ENCODE results near the gene NRP2.

NRP2 gene

GRCh38 chr2:205734436-205735037 is 52.2 kb downstream of the NRP2 start:
- DNase-seq, result no peak

GRCh38 chr2:205738117-205738968 is 56.0 kb downstream of the NRP2 start:
- no peak for DNase-seq

DNA sequence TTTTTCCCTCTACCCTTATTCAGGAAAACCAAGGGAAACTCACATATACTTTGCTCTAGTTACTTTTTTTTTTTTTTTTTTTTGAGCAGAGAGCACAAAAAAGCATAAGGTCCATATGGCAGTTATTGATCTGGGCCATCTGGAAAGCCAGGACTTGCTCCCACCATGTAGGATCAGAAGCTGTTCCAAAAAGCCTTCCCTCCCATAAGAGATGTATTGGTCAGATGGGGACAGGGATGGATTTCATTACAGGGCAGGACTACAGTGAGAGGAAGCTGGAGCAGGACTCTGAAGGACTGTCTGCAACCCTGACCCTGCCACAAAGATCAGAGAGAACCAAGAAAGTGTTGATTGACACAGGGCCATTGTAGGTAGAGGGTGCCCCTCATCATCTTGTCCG is 57.3 kb downstream of the NRP2 start:
- DNase-seq, result no peak

GRCh38 chr2:205740381-205740780 is 58.1 kb downstream of the NRP2 start:
- no peak for DNase-seq

GRCh38 chr2:205741256-205741978 is 59.1 kb downstream of the NRP2 start:
- no peak for DNase-seq

DNA sequence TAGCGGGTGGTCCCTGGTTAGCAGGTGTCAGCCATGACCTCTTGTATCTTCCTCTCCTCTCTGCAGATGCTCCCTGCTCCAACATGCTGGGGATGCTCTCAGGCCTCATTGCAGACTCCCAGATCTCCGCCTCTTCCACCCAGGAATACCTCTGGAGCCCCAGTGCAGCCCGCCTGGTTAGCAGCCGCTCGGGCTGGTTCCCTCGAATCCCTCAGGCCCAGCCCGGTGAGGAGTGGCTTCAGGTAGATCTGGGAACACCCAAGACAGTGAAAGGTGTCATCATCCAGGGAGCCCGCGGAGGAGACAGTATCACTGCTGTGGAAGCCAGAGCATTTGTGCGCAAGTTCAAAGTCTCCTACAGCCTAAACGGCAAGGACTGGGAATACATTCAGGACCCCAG is 60.8 kb downstream of the NRP2 start:
- DNase-seq, result no peak

DNA sequence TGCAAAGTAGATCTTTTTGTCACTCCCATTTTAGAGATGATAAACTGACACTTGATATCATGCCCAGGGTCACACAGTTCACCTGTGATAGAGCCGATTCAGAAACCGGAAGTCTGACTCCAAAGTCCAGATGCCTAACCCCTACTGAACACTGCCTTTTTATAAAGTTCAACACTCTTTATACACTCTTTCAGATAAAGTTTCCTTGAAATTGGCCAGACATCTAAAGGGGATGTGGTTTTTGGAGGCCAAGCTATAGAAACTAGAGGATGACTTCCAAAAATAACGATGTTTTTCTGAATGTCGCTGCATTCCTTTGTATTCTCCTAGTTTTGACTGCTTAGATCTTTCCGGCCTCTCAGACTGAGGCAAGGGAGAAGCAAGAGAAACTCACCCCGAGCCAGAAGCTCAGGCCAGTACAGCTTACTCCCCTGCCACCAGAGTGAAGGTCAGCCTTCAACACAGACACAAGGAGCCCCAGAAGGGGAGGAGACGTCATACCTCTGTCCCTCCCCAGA is 61.8 kb downstream of the NRP2 start:
- no peak for DNase-seq

DNA sequence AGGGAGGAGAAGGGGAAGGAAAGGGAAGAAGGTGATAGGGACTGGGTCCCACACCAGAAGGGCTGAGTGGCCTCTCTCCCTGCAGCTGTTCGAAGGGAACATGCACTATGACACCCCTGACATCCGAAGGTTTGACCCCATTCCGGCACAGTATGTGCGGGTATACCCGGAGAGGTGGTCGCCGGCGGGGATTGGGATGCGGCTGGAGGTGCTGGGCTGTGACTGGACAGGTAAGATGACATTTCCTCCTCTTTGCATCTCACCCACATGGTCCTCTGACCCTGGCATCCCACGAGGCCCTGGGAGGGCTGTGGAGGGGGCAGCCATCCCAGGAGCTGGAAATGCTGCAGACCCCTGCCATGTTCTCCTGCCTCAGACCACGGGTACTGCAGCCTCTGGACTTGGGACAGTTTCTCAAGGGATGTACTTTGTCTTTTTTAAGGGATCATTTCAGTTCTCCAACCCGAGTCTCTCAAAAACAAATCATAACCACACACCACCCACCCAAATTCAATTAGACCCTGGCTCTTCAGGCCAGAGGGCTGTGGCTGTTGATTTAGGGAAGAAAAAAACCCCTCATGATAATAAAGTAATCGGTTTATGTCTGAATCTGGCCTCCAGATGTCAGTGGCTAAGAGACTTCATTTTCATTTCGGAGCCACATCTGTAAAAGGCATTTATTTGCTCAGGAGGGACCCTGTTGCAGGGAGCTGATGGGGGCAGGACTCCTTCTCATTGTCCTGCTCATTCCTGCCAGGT is 63.5 kb downstream of the NRP2 start:
- no peak for DNase-seq

- no peak for DNase-seq
Observed at GRCh38 chr2:205746420-205746785, 64.1 kb downstream of the NRP2 start.

GRCh38 chr2:205747829-205748386 is 65.6 kb downstream of the NRP2 start:
- no peak for DNase-seq

- no peak for DNase-seq
Observed at GRCh38 chr2:205748639-205749038, 66.3 kb downstream of the NRP2 start.

DNA sequence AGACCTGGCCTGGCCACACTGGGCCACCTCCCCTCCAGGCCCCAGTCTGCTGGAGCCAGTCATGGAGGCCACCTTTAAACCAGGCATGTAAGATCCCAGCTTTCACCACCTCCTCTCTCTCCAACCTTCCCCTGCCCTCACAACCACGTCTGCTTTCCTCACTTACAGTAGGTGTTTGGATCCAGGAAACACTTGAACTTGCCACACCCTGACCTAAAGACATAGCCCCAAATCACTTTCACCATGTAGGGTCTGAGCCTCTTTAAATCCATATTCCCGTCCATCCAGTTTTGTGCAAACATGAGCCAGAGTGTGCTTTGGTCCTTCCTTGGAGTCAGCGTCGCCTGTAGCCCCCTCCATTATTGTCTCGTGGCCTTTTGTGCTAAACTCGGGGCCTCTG is 66.8 kb downstream of the NRP2 start:
- no peak for DNase-seq

DNA sequence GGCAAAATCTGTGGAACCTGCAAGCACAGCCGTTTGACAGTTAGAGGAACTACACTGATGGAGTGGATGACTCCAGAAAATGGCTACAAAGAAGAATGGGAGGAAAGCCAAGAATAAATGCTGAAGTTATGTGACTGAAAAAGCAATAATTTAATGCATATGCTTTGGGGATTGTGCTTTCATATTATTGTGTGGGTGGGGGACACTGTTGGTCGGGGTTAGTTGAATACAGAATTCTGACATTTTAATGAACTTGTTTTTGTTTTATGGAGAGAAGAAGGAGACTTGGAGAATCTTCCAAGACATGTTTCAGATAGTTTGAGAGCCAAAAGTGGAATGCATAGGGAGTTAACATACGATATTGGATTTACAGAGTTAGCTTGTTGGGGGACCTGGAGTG is 68.5 kb downstream of the NRP2 start:
- no peak for DNase-seq

DNA sequence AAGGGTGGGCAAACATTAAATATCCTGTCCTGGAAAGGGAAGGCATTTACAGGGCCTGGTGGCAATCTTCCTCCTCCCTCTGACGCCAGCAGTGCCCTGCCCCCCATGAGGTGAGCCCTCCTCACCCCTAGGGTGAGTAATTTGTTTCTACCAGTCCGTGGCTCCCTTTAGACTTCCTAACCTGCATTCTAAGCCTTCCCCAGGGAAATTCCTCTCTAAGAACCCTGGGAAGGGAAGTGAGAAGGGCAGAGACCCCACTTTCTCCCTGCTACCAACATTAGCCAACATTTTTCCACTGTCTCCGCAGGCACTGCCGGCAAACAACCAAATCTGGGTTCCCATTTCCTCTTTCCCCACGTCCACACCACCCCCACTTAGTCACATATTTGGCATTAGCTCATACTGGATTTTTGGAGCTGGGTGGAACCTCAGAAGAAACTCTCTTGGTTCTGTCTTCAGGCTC is 69.3 kb downstream of the NRP2 start:
- no peak for DNase-seq

DNA sequence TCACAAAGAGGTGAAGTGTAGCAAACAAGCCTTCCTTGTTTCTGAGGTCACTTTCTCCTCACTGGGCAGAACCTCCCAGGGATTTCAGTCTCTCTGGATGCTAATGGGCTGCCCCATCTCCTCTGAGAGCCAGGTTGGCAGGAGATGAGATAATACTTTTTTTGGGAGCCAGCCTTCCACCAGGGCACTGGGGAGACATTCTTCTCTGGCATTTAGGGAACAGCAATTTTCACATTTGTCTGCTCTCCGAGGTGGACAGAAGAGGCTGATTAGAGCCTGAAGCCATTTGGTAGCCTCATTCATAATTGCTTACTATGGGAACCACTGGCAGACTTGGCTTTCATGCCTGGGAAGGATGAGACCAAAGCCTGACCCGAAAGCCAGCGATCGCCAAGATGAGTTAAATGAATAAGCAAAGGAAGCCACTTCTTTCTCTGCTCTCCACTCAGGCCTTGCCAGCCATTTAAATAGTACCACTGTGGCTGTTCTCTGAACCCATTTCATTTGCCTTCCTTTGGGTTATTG is 70.1 kb downstream of the NRP2 start:
- no peak for DNase-seq

- DNase-seq, result no peak
Observed at GRCh38 chr2:205752924-205753323, 70.6 kb downstream of the NRP2 start.

GRCh38 chr2:205754285-205754923 is 72.1 kb downstream of the NRP2 start:
- no peak for DNase-seq

DNA sequence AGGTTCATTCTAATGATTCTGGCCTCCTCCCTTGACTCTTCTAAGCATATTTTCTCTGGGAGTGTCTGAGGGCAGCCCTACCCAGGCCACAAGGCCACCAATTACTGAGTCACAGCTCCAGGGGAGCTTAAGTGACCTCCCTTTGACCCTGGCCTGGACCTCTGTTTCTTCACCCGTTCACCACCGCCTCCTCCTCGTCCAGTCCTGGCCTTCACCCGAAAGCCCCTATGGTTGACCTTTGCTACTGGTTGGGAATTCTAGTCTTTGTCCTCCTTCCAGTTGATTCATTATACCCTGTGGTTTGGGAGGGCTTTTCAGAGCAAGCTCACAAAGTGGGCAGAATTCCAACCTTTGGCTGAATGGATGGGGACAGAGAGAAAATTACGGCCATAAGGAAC is 72.6 kb downstream of the NRP2 start:
- no peak for DNase-seq

DNA sequence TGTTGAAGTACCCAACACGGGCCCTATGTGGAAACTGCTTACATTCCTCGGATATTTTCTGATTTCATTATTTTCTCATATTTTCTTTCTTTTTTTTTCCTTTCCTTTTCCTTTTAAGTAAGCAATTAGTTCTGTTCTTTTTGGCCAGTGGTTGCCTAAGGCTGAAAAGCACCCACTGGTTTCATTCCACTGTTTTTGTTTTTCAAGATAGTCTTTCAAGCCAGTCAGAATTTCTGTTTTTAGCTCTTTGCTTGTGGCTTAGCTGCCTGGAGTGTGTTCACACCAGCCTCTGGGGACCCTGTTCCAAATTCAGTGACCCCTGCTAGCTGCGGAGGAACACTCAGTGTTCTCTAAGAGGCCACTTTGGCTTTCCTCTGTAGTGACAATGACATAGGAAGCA is 73.6 kb downstream of the NRP2 start:
- no peak for DNase-seq

DNA sequence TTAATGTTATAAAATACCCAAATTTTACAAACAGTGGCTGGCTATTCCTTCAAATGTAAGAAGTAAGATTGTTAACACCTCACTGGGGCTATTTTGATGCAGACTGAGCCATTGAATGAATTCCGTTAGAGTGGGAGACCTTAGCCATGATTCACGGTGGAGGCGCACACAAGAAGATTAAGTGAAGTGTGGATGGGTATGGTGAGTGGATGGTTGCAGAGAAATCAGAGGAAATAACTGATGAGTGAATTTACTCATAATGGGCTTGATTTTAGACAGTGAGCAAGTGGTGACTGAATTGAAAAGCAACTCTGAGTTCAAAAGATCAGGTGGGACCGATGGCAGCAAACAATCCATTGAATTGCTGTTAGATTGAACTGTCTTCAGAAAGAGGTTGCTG is 75.0 kb downstream of the NRP2 start:
- no peak for DNase-seq

DNA sequence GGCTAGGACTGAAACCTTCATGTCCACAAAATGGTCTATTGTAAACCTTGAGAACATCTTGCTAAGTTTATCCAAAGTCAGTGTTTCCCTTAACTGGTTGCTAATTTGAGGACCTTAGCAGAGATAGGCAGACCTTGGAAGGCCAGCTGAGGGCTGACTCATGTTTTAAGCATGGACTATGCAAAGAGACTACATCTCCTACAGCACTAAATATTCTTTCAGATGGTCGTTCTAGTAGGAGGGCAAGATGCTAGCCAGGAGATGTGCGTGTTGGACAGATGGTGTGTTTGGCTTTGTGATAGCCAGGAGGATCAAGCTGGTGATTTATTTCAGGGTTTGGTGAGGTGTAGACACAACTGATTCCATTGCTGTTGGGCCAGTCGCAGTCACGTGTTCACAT is 75.8 kb downstream of the NRP2 start:
- DNase-seq, result no peak

DNA sequence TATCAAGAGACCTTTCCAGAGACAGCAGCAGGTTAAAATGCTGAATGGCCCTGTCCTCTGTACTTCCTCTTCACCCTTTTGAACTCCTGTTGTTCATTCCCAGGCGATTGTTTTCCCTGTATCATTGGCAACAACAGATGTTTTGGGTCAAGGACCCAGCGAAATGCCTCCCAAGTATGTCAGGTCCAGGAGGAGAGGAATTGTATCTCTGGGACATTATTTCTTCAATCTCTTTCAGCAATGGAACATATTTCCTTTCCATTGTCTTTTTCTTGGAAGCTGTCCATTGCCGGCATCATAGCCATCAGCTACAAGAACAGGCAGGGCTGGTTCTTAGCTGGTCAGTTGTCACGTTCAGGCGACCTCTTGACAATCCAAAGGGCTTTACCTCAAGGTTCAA is 76.2 kb downstream of the NRP2 start:
- no peak for DNase-seq

Measured in stimulated activated CD4-positive, alpha-beta T cell treated with anti-CD3 and anti-CD28 coated beads, Interleukin-4, amount 100 ng/mL, for 1 hour (primary cell).